GM13976 (cell line): Measurements from ENCODE around the gene NDUFA11.

Source experiments
- DNase-seq: peaks from one replicate; pipeline ENCODE4 v3.0.0; 2012; ENCODE audit warnings: low spot score
- CTCF ChIP-seq: IDR thresholded peaks from 2 replicates; pipeline ENCODE4 v1.5.1; 2012; ENCODE audit warnings: borderline replicate concordance, mild to moderate bottlenecking; ENCODE audit not compliant: insufficient read depth; ENCODE audit errors: extremely low read depth, missing control alignments, control extremely low read depth
- in situ Hi-C: fragments of 300-500 bp; cut with MboI; formaldehyde crosslinking; loops from one replicate; pipeline ENCODE4 v1.12.0; 2022; ENCODE audit warnings: low sequenced_read_pairs, mixed read lengths, inconsistent platforms; ENCODE audit not compliant: unreplicated experiment

Gene NDUFA11

GRCh38 chr19:5917431-5918107 lies 14.0 kb upstream of the NDUFA11 start:
- no peak for TF ChIP-seq CTCF
- no peak for DNase-seq
- in situ Hi-C loops, result no loop called here

GRCh38 chr19:5916181-5916708 lies 12.7 kb upstream of the NDUFA11 start:
- DNase-seq, result no peak
- in situ Hi-C loops, result no loop called here
- no peak for TF ChIP-seq CTCF

GRCh38 chr19:5915782-5916165 lies 12.2 kb upstream of the NDUFA11 start:
- TF ChIP-seq CTCF, result no peak
- no peak for DNase-seq
- in situ Hi-C loops, result no loop called here

GRCh38 chr19:5914946-5915781 lies 11.6 kb upstream of the NDUFA11 start:
- DNase-seq, result no peak
- no peak for TF ChIP-seq CTCF
- in situ Hi-C loops, result no loop called here

GRCh38 chr19:5914358-5914774 lies 10.8 kb upstream of the NDUFA11 start:
- in situ Hi-C loops, result no loop called here
- no peak for TF ChIP-seq CTCF
- DNase-seq, result no peak

GRCh38 chr19:5913739-5914357 lies 10.3 kb upstream of the NDUFA11 start, which contains the start of gene CAPS:
TSS of gene CAPS (plus strand) at chr19:5914254. CDS start at chr19:5914407, 153 bp downstream.
- in situ Hi-C loops, result no loop called here
- no peak for TF ChIP-seq CTCF
- no peak for DNase-seq
